ENCODE measurements around the gene ETS1. TPM values are rescaled to one million over a fixed set of nuclear protein-coding genes. Genes with fewer than 3 reads are reported as not detected.

ETS1 gene
- total and polyA plus RNA-seq, 12 donors: 9.6 to 61.7 (median 43.1) TPM

DNA sequence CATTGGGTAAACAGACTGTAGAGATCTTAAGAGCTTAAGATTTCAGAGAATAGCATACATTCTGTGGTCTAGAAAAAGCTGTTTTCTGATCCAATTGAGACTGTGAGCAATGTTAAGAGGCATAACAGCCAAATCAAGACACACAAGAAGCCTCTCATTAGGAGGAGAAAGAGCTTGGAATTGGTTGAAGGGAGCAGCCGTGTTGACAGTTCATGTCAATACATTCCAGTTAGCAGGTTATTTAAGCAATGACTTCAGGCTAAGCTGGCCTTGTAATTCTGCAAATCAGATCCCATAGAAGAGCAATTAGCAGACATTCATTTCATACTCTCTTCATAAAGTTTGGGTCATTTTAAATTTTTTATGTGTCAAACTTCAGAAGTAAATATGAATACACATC, 50.9 kb downstream of the ETS1 start:
- H3K4me3 ChIP-seq: no peak overlapping the region
- intact Hi-C loops (cut with DNase I): no loop called here
- no peak overlapping the region for H3K27ac ChIP-seq
- no peaks in the 10 kb centered on the region for H3K36me3 ChIP-seq (replicated peaks in 1 of 2)
- no peaks in the 10 kb centered on the region for H3K9me3 ChIP-seq (replicated peaks in 1 of 3)
- no peaks in the 10 kb centered on the region for H3K27me3 ChIP-seq
- H3K4me1 ChIP-seq (replicated peaks in 1 of 2): no peaks in the 10 kb centered on the region
- no peak for DNase-seq
- WGBS, 4 donors: 76 to 97% (median 81%) methylated on average over 1 of the region's 1 CpG
- TF ChIP-seq, protein P1, sequence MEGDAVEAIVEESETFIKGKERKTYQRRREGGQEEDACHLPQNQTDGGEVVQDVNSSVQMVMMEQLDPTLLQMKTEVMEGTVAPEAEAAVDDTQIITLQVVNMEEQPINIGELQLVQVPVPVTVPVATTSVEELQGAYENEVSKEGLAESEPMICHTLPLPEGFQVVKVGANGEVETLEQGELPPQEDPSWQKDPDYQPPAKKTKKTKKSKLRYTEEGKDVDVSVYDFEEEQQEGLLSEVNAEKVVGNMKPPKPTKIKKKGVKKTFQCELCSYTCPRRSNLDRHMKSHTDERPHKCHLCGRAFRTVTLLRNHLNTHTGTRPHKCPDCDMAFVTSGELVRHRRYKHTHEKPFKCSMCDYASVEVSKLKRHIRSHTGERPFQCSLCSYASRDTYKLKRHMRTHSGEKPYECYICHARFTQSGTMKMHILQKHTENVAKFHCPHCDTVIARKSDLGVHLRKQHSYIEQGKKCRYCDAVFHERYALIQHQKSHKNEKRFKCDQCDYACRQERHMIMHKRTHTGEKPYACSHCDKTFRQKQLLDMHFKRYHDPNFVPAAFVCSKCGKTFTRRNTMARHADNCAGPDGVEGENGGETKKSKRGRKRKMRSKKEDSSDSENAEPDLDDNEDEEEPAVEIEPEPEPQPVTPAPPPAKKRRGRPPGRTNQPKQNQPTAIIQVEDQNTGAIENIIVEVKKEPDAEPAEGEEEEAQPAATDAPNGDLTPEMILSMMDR (IDR thresholded peaks at IDR 0.05): no peak
- TF ChIP-seq POLR2A (IDR thresholded peaks at IDR 0.05): no peak

DNA sequence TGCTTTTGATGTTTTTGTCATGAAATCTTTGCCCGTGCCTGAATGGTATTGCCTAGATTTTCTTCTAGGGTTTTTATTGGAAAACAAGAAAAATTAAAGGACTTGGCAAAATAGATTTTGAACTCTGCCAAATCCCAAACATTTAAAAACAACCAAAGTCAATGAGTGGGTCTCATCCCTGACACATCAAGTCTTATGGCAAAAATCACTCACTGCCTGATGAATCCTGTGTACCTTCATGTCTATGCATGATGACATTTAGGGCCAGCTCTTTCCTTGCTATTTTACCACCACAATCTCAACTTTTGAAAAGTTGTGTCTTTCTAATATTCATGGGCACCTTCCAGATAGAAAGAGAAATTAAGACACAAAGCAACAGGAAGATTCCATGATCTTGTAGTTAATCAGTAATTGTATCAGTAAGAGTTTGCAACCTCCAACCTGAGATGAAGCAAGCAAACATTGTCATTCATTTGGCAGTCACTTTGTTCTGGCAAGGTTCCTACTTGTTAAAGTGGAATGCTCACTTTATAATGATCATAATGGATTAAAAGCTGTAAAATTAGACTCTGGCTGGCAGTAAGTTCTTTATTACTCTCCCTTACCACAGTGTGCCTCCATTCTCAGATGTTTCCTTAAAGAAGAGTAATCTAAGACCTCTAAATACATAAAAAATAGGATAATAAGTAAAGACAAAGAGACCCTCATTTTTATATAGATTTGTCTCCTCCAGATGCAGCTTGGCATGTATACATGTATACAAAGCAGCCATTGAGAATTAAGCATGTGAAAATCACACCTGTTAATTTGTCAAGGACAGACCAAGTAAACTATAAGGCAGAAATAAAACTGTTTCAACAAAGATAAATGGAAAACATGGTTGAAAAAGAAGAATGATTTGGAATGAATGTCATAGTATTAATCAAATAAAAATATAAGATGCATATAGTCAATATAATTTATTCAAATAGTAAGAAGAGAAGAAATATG, 51.6 kb downstream of the ETS1 start:
- no peaks in the 10 kb centered on the region for H3K27me3 ChIP-seq
- DNase-seq: no peak
- no peak overlapping the region for H3K4me3 ChIP-seq
- H3K9me3 ChIP-seq (replicated peaks in 1 of 3): no peaks in the 10 kb centered on the region
- H3K36me3 ChIP-seq (replicated peaks in 1 of 2): no peaks in the 10 kb centered on the region
- intact Hi-C loops (cut with DNase I): no loop called here
- 74 to 87% (median 78%) methylated on average over 1 of the region's 1 CpG for WGBS, 4 donors
- H3K27ac ChIP-seq: no peak overlapping the region
- H3K4me1 ChIP-seq (replicated peaks in 1 of 2): no peaks in the 10 kb centered on the region
- TF ChIP-seq, protein P1 (IDR thresholded peaks at IDR 0.05): no peak
- no peak for TF ChIP-seq POLR2A (IDR thresholded peaks at IDR 0.05)

DNA sequence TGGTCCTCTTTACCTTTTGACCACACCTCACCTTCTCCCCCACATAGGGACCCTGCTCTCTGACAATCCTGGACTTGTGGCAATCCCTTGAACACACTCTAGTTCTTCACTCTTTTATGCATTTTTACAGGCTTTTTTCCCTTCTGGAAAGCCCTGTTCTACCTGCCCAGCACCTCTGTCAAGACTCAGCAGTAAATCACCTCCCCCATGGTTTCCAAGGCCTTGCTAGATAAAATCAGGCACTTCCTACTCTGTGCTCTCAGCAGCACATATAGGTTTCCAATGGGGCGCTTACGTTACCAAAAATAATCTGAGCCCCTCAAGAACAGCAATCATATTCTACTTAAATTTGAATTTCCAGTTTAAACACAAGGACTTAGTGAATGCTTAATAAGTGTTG, 53.9 kb downstream of the ETS1 start:
- no peak for DNase-seq
- Histone ChIP-seq H3K9me3 (replicated peaks in 1 of 3) (no peaks in the 10 kb centered on the region), H3K27me3 (no peaks in the 10 kb centered on the region), H3K4me3 (no peak overlapping the region), H3K36me3 (replicated peaks in 1 of 2) (no peaks in the 10 kb centered on the region), H3K27ac (no peak overlapping the region), H3K4me1 (replicated peaks in 1 of 2) (no peaks in the 10 kb centered on the region)
- intact Hi-C loops (cut with DNase I): no loop called here
- TF ChIP-seq, protein P1 (IDR thresholded peaks at IDR 0.05): no peak
- TF ChIP-seq POLR2A (IDR thresholded peaks at IDR 0.05): no peak
- WGBS, 4 donors: 94 to 97% (median 95%) methylated on average over 2 of the region's 2 CpGs

DNA sequence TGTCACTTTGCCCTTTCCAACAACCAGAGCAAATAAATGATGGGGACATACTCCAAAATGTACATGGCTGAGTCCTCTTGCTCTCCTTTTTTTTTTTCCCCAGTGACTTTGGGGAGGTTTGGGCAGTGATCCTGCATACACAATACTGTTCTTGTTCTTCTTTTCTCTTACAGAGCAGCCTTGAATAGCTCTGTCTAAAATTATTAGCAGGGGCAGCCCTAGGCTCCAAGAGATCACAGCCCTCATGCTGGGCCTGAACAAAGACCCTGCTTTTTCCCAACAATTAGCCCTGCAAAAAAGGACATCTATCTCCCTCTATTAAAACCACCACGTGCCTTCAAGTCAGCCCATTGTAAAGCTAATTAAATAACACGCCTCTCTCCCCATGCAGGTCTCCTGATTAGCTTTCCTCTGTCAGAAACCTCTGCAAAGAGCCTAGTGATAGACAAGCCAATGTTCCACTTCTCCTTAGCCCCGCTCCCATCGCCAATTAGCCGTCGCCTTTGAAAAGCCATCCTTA, 54.7 kb downstream of the ETS1 start:
- WGBS, 4 donors: 70 to 82% (median 72%) methylated on average over 6 of the region's 6 CpGs
- H3K27ac ChIP-seq: no peak overlapping the region
- no peak for TF ChIP-seq POLR2A (IDR thresholded peaks at IDR 0.05)
- TF ChIP-seq, protein P1 (IDR thresholded peaks at IDR 0.05): no peak
- no peak overlapping the region for H3K4me3 ChIP-seq
- no peaks in the 10 kb centered on the region for H3K9me3 ChIP-seq (replicated peaks in 1 of 3)
- H3K27me3 ChIP-seq: no peaks in the 10 kb centered on the region
- DNase-seq: no peak
- H3K36me3 ChIP-seq (replicated peaks in 1 of 2): no peaks in the 10 kb centered on the region
- intact Hi-C loops (cut with DNase I): no loop called here
- no peaks in the 10 kb centered on the region for H3K4me1 ChIP-seq (replicated peaks in 1 of 2)

Data from adrenal gland (tissue), 12 donors.